H9 (cell line): ENCODE results near the gene VWA8. TPM values are rescaled to one million over a fixed set of nuclear protein-coding genes. Genes with fewer than 3 reads are reported as not detected.

Experiments
- DNase-seq: peaks from one replicate; pipeline ENCODE4 v3.0.0-alpha.2; 2017
- H2AFZ ChIP-seq: one replicate; pipeline ENCODE4 v1.6.1; 2013; ENCODE audit warnings: mild to moderate bottlenecking, low read length, control low read depth, moderate library complexity
- H2AK5ac ChIP-seq: 2 replicates; pipeline ENCODE4 v1.6.1; 2013; ENCODE audit warnings: low read length, control low read depth, mixed read lengths; ENCODE audit not compliant: insufficient read length
- H2BK120ac ChIP-seq: one replicate; pipeline ENCODE4 v1.6.1; 2013; ENCODE audit warnings: low read depth, mild to moderate bottlenecking, low read length, control low read depth, inconsistent platforms; ENCODE audit not compliant: poor library complexity, severe bottlenecking
- H2BK12ac ChIP-seq: 2 replicates; pipeline ENCODE4 v1.6.1; 2013; ENCODE audit warnings: low read length, control low read depth, mixed read lengths, low read depth; ENCODE audit not compliant: insufficient read length
- H2BK15ac ChIP-seq: 2 replicates; pipeline ENCODE4 v1.6.1; 2013; ENCODE audit warnings: low read depth, low read length, control low read depth
- H2BK20ac ChIP-seq: one replicate; pipeline ENCODE4 v1.6.1; 2013; ENCODE audit warnings: low read depth, mild to moderate bottlenecking, low read length, control low read depth, inconsistent platforms; ENCODE audit not compliant: poor library complexity, severe bottlenecking
- H2BK5ac ChIP-seq: 2 replicates; pipeline ENCODE4 v1.6.1; 2013; ENCODE audit warnings: low read length, control low read depth, mixed read lengths; ENCODE audit not compliant: insufficient read length
- H3K14ac ChIP-seq: 2 replicates; pipeline ENCODE4 v1.6.1; 2013; ENCODE audit warnings: low read length, control low read depth; ENCODE audit not compliant: insufficient read depth
- H3K18ac ChIP-seq: 2 replicates; pipeline ENCODE4 v1.6.1; 2013; ENCODE audit warnings: low read depth, mild to moderate bottlenecking, mixed read lengths, low read length, control low read depth; ENCODE audit not compliant: insufficient read length
- H3K23ac ChIP-seq: 2 replicates; pipeline ENCODE4 v1.6.1; 2013; ENCODE audit warnings: low read length, control low read depth, mixed read lengths, low read depth; ENCODE audit not compliant: insufficient read length
- H3K23me2 ChIP-seq: 2 replicates; pipeline ENCODE4 v1.6.1; 2013; ENCODE audit warnings: low read depth, mild to moderate bottlenecking, mixed read lengths, low read length, control low read depth; ENCODE audit not compliant: insufficient read length, poor library complexity, severe bottlenecking
- H3K27ac ChIP-seq: 2 replicates; pipeline ENCODE4 v1.5.1; 2013; ENCODE audit warnings: low read length, control low read depth, mixed read lengths, low read depth; ENCODE audit not compliant: insufficient read length
- H3K27me3 ChIP-seq: 2 replicates; pipeline ENCODE4 v1.6.1; 2013; ENCODE audit warnings: low read length, control low read depth, inconsistent platforms; ENCODE audit not compliant: insufficient read depth
- H3K4ac ChIP-seq: 2 replicates; pipeline ENCODE4 v1.6.1; 2013; ENCODE audit warnings: low read depth, mild to moderate bottlenecking, control low read depth, inconsistent platforms, low read length, moderate library complexity
- H3K4me1 ChIP-seq: 2 replicates; pipeline ENCODE4 v1.6.1; 2013; ENCODE audit warnings: low read length, control low read depth, inconsistent platforms; ENCODE audit not compliant: insufficient read depth
- H3K4me2 ChIP-seq: 2 replicates; pipeline ENCODE4 v1.6.1; 2013; ENCODE audit warnings: low read length, control low read depth, mixed read lengths; ENCODE audit not compliant: insufficient read length, insufficient read depth
- H3K56ac ChIP-seq: 2 replicates; pipeline ENCODE4 v1.6.1; 2013; ENCODE audit warnings: low read depth, mild to moderate bottlenecking, mixed read lengths, low read length, control low read depth; ENCODE audit not compliant: insufficient read length
- H3K79me1 ChIP-seq: 2 replicates; pipeline ENCODE4 v1.6.1; 2013; ENCODE audit warnings: low read depth, mild to moderate bottlenecking, moderate library complexity, low read length, control low read depth, inconsistent platforms; ENCODE audit not compliant: insufficient read depth, poor library complexity, severe bottlenecking
- H3K79me2 ChIP-seq: 2 replicates; pipeline ENCODE4 v1.6.1; 2013; ENCODE audit warnings: low read length, control low read depth, inconsistent platforms; ENCODE audit not compliant: insufficient read depth
- H3K9ac ChIP-seq: 2 replicates; pipeline ENCODE4 v1.6.1; 2013; ENCODE audit warnings: low read length, control low read depth, mixed read lengths; ENCODE audit not compliant: insufficient read length; ENCODE audit errors: extremely low read depth
- H3K9me3 ChIP-seq: one replicate; pipeline ENCODE4 v1.6.1; 2013; ENCODE audit warnings: low read depth, low read length, inconsistent platforms; ENCODE audit not compliant: control insufficient read depth
- H3T11ph ChIP-seq: one replicate; pipeline ENCODE4 v1.6.1; 2013; ENCODE audit warnings: mild to moderate bottlenecking, low read length, control low read depth, inconsistent platforms
- H4K20me1 ChIP-seq: one replicate; pipeline ENCODE4 v1.6.1; 2013; ENCODE audit not compliant: control insufficient read depth, insufficient read length, insufficient read depth
- H4K5ac ChIP-seq: 2 replicates; pipeline ENCODE4 v1.6.1; 2013; ENCODE audit warnings: low read depth, mild to moderate bottlenecking, mixed read lengths, low read length, control low read depth; ENCODE audit not compliant: insufficient read length
- H4K8ac ChIP-seq: replicated peaks from 2 replicates; pipeline ENCODE4 v1.6.1; 2013; ENCODE audit warnings: low read length, control low read depth, mixed read lengths, low read depth; ENCODE audit not compliant: insufficient read length
- H4K91ac ChIP-seq: 2 replicates; pipeline ENCODE4 v1.6.1; 2013; ENCODE audit warnings: low read depth, mild to moderate bottlenecking, moderate library complexity, mixed read lengths, low read length, control low read depth; ENCODE audit not compliant: insufficient read length
- H3K27ac Mint-ChIP-seq, 3 experiments: 2 replicates in 2 of 3; 3 replicates in 1 of 3; pipeline ENCODE4 v1.8.0; 2020 to 2021; ENCODE audit warnings: mixed read lengths in 3 of 3, mild to moderate bottlenecking in 1 of 3, moderate library complexity in 1 of 3
- H3K27me3 Mint-ChIP-seq: 2 replicates; pipeline ENCODE4 v1.8.0; 2021; ENCODE audit warnings: low read depth, mild to moderate bottlenecking, moderate library complexity, mixed read lengths
- H3K36me3 Mint-ChIP-seq, 3 experiments: 2 replicates in 2 of 3; 3 replicates in 1 of 3; pipeline ENCODE4 v1.8.0; 2020 to 2021; ENCODE audit warnings: low read depth in 3 of 3, mixed read lengths in 3 of 3; ENCODE audit not compliant: insufficient read depth in 1 of 3
- H3K4me1 Mint-ChIP-seq, 2 experiments: 2 replicates each; pipeline ENCODE4 v1.8.0; 2020; ENCODE audit warnings: mixed read lengths in 2 of 2
- H3K4me3 Mint-ChIP-seq, 2 experiments: 2 replicates in 1 of 2; 3 replicates in 1 of 2; pipeline ENCODE4 v1.8.0; 2020 to 2021; ENCODE audit warnings: mild to moderate bottlenecking in 2 of 2, mixed read lengths in 2 of 2, moderate library complexity in 1 of 2
- H3K9me3 Mint-ChIP-seq, 2 experiments: 2 replicates in 1 of 2; 3 replicates in 1 of 2; pipeline ENCODE4 v1.8.0; 2020; ENCODE audit warnings: mild to moderate bottlenecking in 2 of 2, mixed read lengths in 2 of 2, moderate library complexity in 1 of 2
- WGBS: extraction: QIAGEN DNeasy Blood & Tissue Kit; methylation state at CpG from one replicate; pipeline ENCODE4 v1.1.7; 2013; ENCODE audit warnings: missing lambda C conversion rate, low lambda C conversion rate, mixed read lengths; ENCODE audit not compliant: insufficient read length; ENCODE audit errors: extremely low coverage; 5-methylcytosine and 5-hydroxymethylcytosine counted together
- total RNA-seq: library from RNA; stranded (reverse); gene quantifications from 2 replicates; pipeline ENCODE4 v1.2.1, GENCODE V29; 2021
- TF ChIP-seq, protein P1 (sequence below): fragments of 200-600 bp; sonication (generic); conservative IDR thresholded peaks from 3 replicates; pipeline ENCODE4 v1.8.0; 2021; ENCODE audit warnings: antibody characterized with exemption, mild to moderate bottlenecking

Gene VWA8
- total RNA-seq, 1 experiment from 2014 or later: 17.4 TPM

DNA sequence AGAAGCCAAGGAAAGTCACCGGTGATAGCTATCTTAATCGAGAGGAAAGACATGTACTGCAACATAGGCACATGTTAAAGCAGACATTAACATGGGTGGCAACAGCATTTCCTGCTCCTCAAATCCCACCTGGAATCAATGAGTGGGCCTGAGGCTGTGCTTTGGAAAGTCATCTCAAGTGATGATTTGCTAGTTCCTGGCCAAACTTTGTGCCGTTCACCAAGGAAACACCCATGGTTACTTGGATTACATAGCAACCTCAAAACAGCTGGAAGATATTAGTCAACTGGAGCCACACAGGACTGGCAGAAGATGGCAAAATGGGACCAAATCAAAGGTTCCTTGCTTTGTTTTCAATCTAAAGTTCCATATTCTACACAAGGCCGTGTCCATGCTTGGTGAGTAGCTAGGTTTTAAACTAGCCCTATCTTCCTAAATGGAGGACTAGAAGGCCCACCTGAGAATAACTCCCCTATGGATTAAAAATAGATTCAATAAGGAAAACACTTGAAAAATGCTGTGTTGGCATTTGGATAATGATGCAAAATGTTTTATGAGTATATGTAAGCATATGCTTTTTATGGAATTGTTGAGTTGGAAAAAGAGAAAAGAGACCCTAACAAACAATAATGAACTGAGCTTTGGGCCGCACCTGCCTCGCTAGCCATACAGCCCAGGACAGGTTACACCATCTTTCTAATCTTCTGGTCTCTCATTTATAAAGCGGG, 359.0 kb downstream of the VWA8 start:
- H3K9ac ChIP-seq: no peak overlapping the region
- WGBS: no CpG with 5 or more reads among the region's 7 CpGs
- H2BK12ac ChIP-seq: no peak overlapping the region

More for the DNA sequence above, 359.0 kb downstream of the VWA8 start:
- TF ChIP-seq, protein P1, sequence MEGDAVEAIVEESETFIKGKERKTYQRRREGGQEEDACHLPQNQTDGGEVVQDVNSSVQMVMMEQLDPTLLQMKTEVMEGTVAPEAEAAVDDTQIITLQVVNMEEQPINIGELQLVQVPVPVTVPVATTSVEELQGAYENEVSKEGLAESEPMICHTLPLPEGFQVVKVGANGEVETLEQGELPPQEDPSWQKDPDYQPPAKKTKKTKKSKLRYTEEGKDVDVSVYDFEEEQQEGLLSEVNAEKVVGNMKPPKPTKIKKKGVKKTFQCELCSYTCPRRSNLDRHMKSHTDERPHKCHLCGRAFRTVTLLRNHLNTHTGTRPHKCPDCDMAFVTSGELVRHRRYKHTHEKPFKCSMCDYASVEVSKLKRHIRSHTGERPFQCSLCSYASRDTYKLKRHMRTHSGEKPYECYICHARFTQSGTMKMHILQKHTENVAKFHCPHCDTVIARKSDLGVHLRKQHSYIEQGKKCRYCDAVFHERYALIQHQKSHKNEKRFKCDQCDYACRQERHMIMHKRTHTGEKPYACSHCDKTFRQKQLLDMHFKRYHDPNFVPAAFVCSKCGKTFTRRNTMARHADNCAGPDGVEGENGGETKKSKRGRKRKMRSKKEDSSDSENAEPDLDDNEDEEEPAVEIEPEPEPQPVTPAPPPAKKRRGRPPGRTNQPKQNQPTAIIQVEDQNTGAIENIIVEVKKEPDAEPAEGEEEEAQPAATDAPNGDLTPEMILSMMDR: no peak
- H3K4me1 ChIP-seq: no peaks in the 10 kb centered on the region
- no peak overlapping the region for H3K56ac ChIP-seq
- no peak overlapping the region for H3K23ac ChIP-seq
- no peak overlapping the region for H3K27ac ChIP-seq
- H3T11ph ChIP-seq: no peak overlapping the region
- Mint-ChIP-seq H3K9me3 (no peaks in the 10 kb centered on the region), H3K36me3 (peaks cover 0 to 4% (median 2%) of the 10 kb centered on the region in 3 experiments; a peak in 2 of 7 replicates), H3K27ac (no peak overlapping the region), H3K27me3 (no peaks in the 10 kb centered on the region), H3K4me3 (no peak overlapping the region), H3K4me1 (no peaks in the 10 kb centered on the region)
- DNase-seq: no peak
- no peak overlapping the region for H3K4me2 ChIP-seq
- H3K79me2 ChIP-seq: no peaks in the 10 kb centered on the region
- H3K18ac ChIP-seq: no peak overlapping the region
- H3K9me3 ChIP-seq: no peaks in the 10 kb centered on the region
- H2AK5ac ChIP-seq: no peak overlapping the region
- H3K4ac ChIP-seq: no peak overlapping the region
- no peaks in the 10 kb centered on the region for H4K20me1 ChIP-seq
- no peak overlapping the region for H2AFZ ChIP-seq
- no peak overlapping the region for H2BK20ac ChIP-seq
- no peak overlapping the region for H2BK15ac ChIP-seq
- no peak overlapping the region for H2BK5ac ChIP-seq
- no peak overlapping the region for H3K14ac ChIP-seq
- H4K5ac ChIP-seq: no peak overlapping the region
- no peak overlapping the region for H4K91ac ChIP-seq
- no peaks in the 10 kb centered on the region for H3K79me1 ChIP-seq
- no peak overlapping the region for H2BK120ac ChIP-seq
- H3K27me3 ChIP-seq: no peaks in the 10 kb centered on the region
- H3K23me2 ChIP-seq: no peaks in the 10 kb centered on the region
- no peak overlapping the region for H4K8ac ChIP-seq
